ACC112 (cell line): ENCODE results near the gene PTPRM.

Experiments
- H2AFZ ChIP-seq: fragments of 200-600 bp; sonication (generic); one replicate; pipeline ENCODE4 v1.6.0; 2017; ENCODE audit warnings: antibody characterized with exemption, low read length; ENCODE audit not compliant: unreplicated experiment
- H3K27ac ChIP-seq: fragments of 200-600 bp; sonication (generic); 2 replicates; pipeline ENCODE4 v1.5.1; 2014; ENCODE audit warnings: low read depth, mild to moderate bottlenecking, antibody characterized with exemption, low read length, moderate library complexity
- H3K27me3 ChIP-seq: fragments of 200-600 bp; sonication (generic); 2 replicates; pipeline ENCODE4 v1.6.1; 2014; ENCODE audit warnings: mild to moderate bottlenecking, antibody characterized with exemption, low read length, moderate library complexity, mixed read lengths; ENCODE audit not compliant: insufficient read depth
- H3K36me3 ChIP-seq: fragments of 200-600 bp; sonication (generic); 2 replicates; pipeline ENCODE4 v1.6.1; 2016; ENCODE audit warnings: mild to moderate bottlenecking, antibody characterized with exemption, low read length, moderate library complexity, mixed read lengths; ENCODE audit not compliant: insufficient read depth
- H3K4me1 ChIP-seq: fragments of 200-600 bp; sonication (generic); one replicate; pipeline ENCODE4 v1.6.1; 2016; ENCODE audit warnings: low read length, mixed read lengths; ENCODE audit not compliant: insufficient read depth, unreplicated experiment, control insufficient read depth
- H3K4me3 ChIP-seq: fragments of 200-600 bp; sonication (generic); 2 replicates; pipeline ENCODE4 v1.5.1; 2014; ENCODE audit warnings: mild to moderate bottlenecking, low read depth, low read length
- H3K79me2 ChIP-seq: fragments of 200-600 bp; sonication (generic); one replicate; pipeline ENCODE4 v1.6.0; 2016; ENCODE audit warnings: low read length; ENCODE audit not compliant: control insufficient read depth, unreplicated experiment, insufficient read depth

The PTPRM gene

DNA sequence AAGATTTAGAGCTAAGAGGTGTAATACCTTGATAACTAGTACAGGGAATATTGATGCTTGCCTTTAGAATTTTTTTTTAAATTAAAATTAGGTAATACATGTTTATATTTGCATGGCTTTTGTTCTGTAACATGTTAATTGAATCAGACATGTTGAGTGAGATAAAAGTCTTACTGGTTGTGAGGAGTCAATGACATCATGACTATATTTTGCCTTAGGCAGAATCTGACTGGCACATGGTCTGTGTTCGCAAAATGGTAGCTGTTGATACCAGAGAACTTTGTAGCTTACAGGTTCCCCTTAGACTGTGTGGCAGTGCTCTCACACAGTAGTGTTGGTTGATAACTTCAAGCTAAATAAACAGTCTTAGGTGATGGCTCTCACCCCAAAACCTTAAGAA lies 199.7 kb downstream of the PTPRM start:
- Histone ChIP-seq H3K27ac (no peak overlapping the region), H3K27me3 (no peaks in the 10 kb centered on the region), H3K36me3 (no peaks in the 10 kb centered on the region), H3K79me2 (peaks cover 7% of the 10 kb centered on the region), H3K4me3 (no peak overlapping the region), H2AFZ (no peak overlapping the region), H3K4me1 (peaks cover 5% of the 10 kb centered on the region)

DNA sequence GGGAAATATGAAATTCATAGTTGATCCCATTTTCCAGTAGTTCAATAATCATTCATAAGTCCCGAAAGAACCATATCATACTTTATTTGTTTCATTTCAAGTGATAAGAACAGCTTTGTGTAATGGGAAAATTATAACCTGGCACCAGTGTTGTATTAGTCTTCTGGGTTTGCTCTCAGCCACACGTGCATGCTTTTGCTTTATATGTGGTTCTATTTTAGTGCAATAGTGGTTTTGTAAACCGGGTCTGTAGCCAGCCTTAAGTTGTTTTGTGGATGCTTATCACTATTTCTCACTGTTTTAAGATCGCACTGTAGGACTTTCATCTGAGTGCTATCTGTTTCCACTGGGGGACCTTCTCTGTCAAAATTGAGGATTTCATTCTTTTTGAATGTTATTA lies 203.8 kb downstream of the PTPRM start:
- no peaks in the 10 kb centered on the region for H3K36me3 ChIP-seq
- H3K27ac ChIP-seq: no peak overlapping the region
- H3K79me2 ChIP-seq: no peaks in the 10 kb centered on the region
- H3K4me3 ChIP-seq: no peak overlapping the region
- no peak overlapping the region for H2AFZ ChIP-seq
- no peaks in the 10 kb centered on the region for H3K27me3 ChIP-seq
- H3K4me1 ChIP-seq: no peaks in the 10 kb centered on the region

DNA sequence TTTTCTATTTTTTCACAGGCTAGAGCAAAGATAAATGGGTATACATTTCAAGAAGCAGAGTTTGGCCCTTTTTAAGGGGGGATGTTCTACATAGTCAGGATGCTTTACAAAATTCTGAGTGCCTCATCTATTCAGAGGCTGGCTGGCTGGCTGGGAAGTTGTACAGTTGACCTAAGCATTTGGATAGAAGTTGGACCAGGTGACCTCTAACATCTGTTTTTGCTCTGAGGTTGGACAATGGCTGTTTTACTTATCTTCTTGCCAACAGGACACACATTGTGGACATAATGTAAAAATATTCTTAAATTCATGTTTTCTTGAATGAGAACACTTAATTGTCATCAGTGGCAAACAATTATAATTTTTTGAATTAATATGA lies 205.4 kb downstream of the PTPRM start:
- Histone ChIP-seq H3K27me3 (no peaks in the 10 kb centered on the region), H2AFZ (no peak overlapping the region), H3K36me3 (no peaks in the 10 kb centered on the region), H3K79me2 (no peaks in the 10 kb centered on the region), H3K4me1 (no peaks in the 10 kb centered on the region), H3K4me3 (no peak overlapping the region), H3K27ac (no peak overlapping the region)

DNA sequence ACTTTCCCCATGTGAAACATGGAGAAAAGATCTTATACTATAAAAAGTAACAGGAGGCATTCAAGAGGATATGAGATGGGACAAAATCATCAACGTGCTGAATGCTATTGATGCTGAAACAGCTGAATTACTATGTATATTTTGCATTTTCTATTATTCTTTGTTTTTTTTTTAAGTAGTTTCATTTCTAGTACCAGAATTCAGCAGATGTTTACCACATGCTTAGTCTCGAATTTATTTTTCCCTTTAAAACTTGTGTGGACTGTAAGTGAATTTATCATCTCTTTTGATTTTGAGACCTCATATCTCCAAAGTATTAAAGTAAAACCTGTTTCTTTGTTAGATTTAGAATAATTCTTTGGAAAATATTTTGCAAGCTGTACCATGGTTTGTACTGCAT lies 205.8 kb downstream of the PTPRM start:
- H3K4me1 ChIP-seq: peaks cover 2% of the 10 kb centered on the region
- no peak overlapping the region for H2AFZ ChIP-seq
- H3K79me2 ChIP-seq: no peaks in the 10 kb centered on the region
- no peaks in the 10 kb centered on the region for H3K27me3 ChIP-seq
- no peaks in the 10 kb centered on the region for H3K36me3 ChIP-seq
- no peak overlapping the region for H3K4me3 ChIP-seq
- H3K27ac ChIP-seq: no peak overlapping the region

DNA sequence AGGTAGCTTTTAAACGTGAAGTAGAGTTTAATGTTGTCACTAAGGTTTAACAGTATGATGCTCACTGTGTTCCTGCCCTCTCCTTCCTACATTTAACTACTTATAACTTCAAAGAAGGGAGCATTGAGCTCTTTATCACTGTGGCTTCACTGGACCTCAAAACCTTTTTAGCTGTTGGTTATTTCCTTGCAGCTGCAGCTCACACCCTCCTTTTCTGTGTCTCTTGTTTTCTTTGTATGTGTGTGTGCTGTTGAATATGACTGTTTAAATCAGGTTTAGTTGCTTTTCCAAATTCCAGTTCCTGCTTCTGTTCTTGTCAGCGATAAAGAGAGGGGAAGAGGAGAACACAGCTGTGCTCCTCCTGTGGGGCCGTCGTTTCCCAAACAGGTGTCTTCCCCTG lies 208.0 kb downstream of the PTPRM start:
- H3K27me3 ChIP-seq: no peaks in the 10 kb centered on the region
- H3K27ac ChIP-seq: no peak overlapping the region
- H3K79me2 ChIP-seq: no peaks in the 10 kb centered on the region
- H3K36me3 ChIP-seq: no peaks in the 10 kb centered on the region
- peaks cover 11% of the 10 kb centered on the region for H3K4me1 ChIP-seq
- no peak overlapping the region for H3K4me3 ChIP-seq
- H2AFZ ChIP-seq: no peak overlapping the region

DNA sequence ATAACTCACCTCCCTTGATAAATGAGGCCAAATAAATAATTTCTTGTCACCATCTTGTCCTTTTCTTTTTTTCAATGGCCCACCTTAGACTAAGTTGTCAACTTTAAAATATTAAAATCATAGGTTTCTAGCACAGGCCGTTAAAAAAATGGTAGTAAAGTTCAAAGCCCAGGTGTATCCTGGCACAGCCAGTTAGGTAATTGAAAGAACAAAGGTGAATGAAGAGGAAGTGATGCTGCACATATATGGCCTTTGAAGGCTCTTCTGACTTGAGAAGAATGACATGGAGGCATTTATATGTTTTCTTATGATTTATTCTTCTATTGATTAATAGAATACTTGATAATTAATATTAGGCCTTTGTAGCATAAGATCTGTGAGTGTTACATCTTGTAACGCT lies 208.7 kb downstream of the PTPRM start:
- Histone ChIP-seq H3K79me2 (no peaks in the 10 kb centered on the region), H3K4me1 (peaks cover 11% of the 10 kb centered on the region), H3K4me3 (no peak overlapping the region), H3K36me3 (no peaks in the 10 kb centered on the region), H3K27me3 (no peaks in the 10 kb centered on the region), H3K27ac (no peak overlapping the region), H2AFZ (no peak overlapping the region)

DNA sequence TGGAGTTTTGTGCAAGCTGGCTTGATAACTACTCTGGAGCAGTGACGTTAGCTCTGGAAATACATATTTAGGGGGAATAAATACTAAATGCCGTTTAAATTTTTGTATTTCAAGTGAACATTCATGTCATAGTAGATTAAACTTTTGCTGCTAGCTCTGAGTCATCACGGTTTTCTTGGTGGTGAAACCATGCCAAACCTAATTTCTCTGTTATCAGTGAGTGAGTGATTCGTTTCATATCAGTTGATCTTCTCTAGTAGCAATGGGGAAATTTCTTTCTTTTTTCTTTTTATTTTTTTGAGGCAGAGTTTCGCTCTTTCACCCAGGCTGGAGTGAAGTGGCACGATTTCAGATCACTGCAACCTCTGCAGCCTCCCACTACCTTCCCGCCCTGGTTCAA lies 211.1 kb downstream of the PTPRM start:
- Histone ChIP-seq H3K79me2 (no peaks in the 10 kb centered on the region), H3K4me1 (peaks cover 11% of the 10 kb centered on the region), H3K36me3 (no peaks in the 10 kb centered on the region), H2AFZ (no peak overlapping the region), H3K4me3 (no peak overlapping the region), H3K27ac (no peak overlapping the region), H3K27me3 (no peaks in the 10 kb centered on the region)

DNA sequence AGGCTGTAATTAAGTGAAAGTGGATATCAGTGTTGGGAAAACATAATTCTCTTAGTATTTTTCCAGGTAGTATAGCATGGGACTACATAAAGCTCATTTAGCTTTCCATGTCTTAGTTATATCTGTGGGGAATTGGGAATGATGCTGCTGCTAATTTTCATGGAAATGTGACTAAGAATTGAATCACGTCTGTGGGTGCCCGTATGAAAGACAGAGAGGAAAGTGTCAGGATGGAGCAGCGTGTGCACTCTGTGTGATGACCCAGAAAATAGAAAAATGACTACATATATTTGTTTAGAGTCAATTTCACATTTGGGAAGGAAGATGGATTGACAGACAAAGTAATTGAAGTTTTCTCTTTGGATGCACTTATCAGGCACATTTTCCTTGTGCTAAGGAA lies 212.1 kb downstream of the PTPRM start:
- Histone ChIP-seq H3K36me3 (no peaks in the 10 kb centered on the region), H3K4me1 (peaks cover 11% of the 10 kb centered on the region), H2AFZ (no peak overlapping the region), H3K27ac (no peak overlapping the region), H3K4me3 (no peak overlapping the region), H3K27me3 (no peaks in the 10 kb centered on the region), H3K79me2 (no peaks in the 10 kb centered on the region)

DNA sequence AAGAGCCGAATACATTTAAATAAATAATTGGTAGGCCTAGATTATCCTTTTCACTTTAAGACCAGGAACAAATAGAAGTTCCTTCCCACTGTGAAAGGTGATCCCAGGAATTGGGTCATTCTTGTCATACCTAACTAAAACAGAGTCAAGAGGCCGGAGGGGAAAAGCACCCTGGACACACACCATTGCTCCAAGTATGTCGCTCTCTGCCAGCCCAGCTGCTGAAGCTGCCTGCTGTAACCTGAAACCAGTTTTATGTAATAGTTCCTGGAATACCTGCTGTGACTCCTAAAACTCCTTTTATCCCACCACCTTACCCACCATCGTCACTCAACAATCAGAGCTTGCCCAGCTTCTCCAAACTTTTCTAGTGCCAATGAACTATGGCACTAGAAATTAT lies 217.1 kb downstream of the PTPRM start:
- Histone ChIP-seq H3K4me3 (no peak overlapping the region), H3K27ac (no peak overlapping the region), H3K4me1 (peaks cover 4% of the 10 kb centered on the region), H2AFZ (no peak overlapping the region), H3K36me3 (no peaks in the 10 kb centered on the region), H3K27me3 (no peaks in the 10 kb centered on the region), H3K79me2 (no peaks in the 10 kb centered on the region)

DNA sequence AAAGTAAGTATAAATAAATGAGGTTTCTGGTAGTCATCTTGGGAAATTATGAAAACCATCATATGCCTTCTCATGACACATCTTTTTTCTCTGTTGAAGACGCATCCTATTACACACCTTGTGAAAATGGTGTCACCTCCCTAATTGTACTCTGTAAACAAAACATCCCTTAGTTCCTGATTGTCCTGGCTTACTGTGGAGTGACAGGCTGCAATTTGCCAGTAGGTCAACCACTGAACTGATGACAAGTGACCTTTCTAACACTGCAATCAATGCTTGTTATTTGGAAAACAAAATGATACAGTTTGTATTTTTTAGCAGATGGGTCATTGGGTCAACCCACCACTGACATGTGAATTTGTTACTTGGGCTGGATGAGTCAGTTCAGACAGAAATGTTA lies 219.5 kb downstream of the PTPRM start:
- H3K27ac ChIP-seq: no peak overlapping the region
- no peak overlapping the region for H3K4me3 ChIP-seq
- H2AFZ ChIP-seq: no peak overlapping the region
- no peaks in the 10 kb centered on the region for H3K36me3 ChIP-seq
- H3K27me3 ChIP-seq: no peaks in the 10 kb centered on the region
- peaks cover 10% of the 10 kb centered on the region for H3K4me1 ChIP-seq
- peaks cover 7% of the 10 kb centered on the region for H3K79me2 ChIP-seq

DNA sequence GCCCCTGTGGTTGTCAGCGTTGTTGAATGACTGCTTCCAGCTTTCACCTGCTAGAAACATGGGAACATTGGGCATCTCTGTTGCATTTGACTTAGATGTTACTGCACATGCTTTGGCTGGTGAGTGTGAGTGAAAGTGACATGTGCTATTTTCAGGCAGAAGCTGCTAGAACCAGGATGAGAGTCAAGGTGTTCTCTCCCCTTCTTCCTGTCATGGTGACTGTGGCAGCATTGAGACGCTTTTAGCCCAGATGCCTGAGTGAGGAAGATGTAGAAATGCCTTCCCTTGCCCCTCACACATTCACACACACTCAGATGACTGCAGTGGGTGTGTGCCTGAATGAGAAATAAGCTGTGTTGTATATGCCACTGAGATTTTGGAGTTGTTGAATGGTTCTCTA lies 220.2 kb downstream of the PTPRM start:
- H3K36me3 ChIP-seq: no peaks in the 10 kb centered on the region
- no peaks in the 10 kb centered on the region for H3K27me3 ChIP-seq
- H2AFZ ChIP-seq: no peak overlapping the region
- H3K4me3 ChIP-seq: no peak overlapping the region
- peaks cover 7% of the 10 kb centered on the region for H3K79me2 ChIP-seq
- H3K27ac ChIP-seq: no peak overlapping the region
- H3K4me1 ChIP-seq: peaks cover 10% of the 10 kb centered on the region
